CD1c-positive myeloid dendritic cell (primary cell): ENCODE results near the gene TAB2.
"Not testable (repeated sequence)": the region's sequence is repeated elsewhere in the genome, so short reads cannot be mapped to it uniquely, and the experiment has no call there.

Experiments
- DNase-seq: peaks from one replicate; pipeline ENCODE4 v3.0.0-alpha.2; 2016; ENCODE audit errors: extremely low spot score

Gene TAB2

GRCh38 chr6:149332602-149333265 lies 15.2 kb downstream of the TAB2 start:
- no peak for DNase-seq

GRCh38 chr6:149333266-149333620 lies 15.7 kb downstream of the TAB2 start:
- no peak for DNase-seq

DNA sequence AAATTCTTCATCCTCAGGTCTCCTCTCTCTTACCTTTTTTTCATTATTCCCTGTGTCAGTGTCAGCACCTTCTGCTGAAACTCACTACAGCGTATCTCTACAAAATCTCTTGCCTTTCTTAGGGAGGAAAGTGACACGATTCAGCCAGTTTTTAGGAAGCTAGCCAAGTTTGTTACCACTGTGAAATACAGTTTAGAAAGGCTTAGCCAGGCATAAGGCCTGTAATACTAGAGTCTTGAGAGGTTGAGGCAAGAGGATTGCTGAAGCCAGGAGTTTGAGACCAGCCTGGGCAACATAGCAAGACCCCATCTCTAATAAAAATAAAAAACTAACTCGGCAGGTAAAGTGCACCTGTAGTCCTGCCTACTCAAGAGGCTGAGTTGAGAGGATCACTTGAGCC lies 16.7 kb downstream of the TAB2 start:
- DNase-seq = no peak

DNA sequence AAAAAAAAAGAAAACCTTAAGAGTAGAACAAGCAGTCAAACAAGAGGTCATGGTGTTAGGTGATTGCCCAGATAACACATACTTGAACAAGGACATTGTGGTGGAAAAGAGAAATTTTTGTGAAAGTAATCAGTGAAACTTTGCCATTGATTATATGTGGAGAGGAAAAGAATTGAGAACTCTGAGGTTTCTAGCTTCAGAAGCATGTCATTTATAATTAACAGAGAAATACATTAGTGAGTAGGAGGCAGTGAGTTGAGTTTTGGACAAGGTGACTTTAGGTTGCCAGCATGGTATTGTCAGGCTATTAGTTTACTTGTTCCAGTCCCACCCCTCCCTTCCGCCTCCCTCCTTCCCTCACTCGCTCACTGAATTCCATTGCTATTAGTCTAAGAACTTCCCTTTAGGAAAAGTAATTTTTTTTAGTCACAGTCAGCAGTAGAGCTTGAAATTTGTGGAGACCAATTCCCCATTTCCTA lies 17.2 kb downstream of the TAB2 start:
- no peak for DNase-seq

GRCh38 chr6:149335924-149336608 lies 18.6 kb downstream of the TAB2 start:
- DNase-seq = peak; percentile 66

- DNase-seq = no peak
These were observed 19.1 kb downstream of the TAB2 start for GRCh38 chr6:149336609-149336928.

DNA sequence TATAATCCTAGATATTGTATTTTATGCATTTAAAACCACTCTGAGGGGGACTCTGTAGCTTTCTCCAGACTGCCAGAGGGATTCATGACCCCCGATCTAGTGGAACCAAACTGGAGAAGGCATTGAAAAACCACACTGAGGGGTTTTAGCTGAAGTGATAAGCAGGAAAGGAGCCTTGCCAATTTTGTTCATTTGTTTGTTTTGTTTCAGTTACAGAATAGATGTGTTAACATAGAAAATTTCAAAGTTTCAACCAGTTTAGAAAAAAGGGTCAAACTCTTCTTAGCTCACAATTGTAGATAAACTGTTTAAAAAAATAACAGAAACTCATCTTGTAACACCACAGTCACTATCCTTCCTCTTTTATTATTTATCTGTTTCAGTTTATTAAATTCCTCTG lies 19.8 kb downstream of the TAB2 start:
- no peak for DNase-seq

- no peak for DNase-seq
These were observed 22.7 kb downstream of the TAB2 start for GRCh38 chr6:149340200-149340599.

DNA sequence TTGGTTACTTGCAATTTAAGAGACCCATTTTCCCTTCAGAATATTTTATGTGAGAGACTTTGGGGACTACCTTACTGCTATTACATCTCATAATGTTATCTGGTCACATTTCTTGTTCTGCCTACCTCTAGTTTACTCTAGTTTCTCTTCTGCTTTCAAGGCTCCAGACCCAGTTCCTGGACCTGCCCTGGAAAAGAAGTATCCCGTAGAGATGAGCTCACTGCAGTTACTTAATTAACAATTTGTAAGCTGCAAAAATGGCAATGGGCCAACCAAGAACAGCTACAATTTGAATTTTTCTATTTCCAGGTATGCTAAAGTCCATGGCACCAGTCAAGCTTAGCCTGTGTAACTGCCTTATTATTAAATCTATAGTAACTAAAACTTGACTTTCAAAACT lies 25.0 kb downstream of the TAB2 start:
- peak; percentile 69 for DNase-seq

- no peak for DNase-seq
These were observed 26.0 kb downstream of the TAB2 start for GRCh38 chr6:149343501-149343900.

DNA sequence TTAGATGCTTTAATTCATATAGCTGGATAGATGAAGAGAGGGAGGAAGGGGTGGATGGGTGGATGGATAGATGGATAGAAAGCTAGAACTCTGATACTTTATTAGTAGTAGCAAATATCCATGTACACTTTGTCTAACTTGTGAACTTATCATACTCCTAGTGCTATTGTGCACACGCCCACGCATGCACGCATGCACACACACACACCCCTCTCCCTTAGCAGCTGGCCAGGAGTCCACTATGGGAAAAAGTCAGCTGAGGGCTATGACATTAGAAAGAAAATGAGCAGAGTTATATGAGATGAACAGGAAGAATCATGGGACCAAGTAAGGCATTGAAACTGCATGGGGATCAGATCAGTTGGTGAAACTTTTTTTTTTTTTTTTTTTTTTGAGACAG lies 28.6 kb downstream of the TAB2 start:
- no peak for DNase-seq

DNA sequence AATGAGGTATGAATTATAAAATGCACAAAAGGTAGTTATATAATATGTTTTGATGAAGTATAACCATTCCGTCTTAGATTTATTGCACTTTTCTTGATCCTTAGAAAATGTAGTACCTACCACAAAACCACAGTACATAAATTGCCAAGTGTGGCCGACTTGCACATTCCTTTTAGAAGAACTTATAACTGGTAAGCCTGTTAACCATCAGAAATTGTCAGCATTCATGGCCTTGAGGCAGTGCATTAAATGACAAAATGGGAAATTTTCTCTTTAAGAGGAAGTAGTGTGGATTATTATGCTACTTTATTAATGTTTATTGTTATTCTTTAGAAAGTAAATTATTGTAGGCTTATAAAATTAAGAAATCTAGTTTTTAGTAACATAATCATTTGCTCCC lies 29.6 kb downstream of the TAB2 start:
- no peak for DNase-seq

DNA sequence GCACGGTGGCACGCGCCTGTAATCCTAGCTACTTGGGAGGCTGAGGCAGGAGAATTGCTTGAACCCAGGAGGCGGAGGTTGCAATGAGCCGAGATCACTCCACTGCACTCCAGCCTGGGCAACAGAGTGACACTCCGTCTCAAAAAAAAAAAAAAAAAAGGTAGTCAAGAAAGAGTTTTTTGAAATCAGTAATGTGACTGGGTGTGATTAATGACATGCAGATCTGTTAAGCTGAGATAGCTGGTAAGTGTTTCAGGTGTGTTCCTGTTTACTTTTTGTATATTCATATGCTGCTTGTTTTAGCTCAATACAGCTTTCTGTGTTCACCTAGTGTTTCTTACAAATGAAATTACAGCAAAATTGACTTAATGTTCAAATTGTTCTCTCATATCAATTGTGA lies 31.8 kb downstream of the TAB2 start:
- DNase-seq = not testable (repeated sequence)

DNA sequence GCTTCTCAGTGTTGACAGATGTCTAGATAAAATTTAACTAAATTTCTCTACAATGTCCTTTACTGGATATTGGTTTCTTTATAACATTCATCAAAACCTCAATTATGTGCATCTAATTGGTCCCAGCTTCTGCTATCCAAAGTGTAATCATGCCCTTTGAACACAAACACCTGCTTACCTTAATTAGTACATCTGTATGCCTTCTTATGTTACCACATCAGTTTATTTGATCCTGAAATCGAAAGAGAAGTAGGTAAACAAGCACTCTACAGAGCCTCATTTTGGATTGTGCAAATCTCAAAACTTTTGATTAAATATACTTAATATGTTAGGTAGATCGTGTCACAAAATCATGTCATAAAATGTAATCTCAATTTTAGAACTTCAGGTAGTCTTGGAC lies 36.5 kb downstream of the TAB2 start:
- no peak for DNase-seq

DNA sequence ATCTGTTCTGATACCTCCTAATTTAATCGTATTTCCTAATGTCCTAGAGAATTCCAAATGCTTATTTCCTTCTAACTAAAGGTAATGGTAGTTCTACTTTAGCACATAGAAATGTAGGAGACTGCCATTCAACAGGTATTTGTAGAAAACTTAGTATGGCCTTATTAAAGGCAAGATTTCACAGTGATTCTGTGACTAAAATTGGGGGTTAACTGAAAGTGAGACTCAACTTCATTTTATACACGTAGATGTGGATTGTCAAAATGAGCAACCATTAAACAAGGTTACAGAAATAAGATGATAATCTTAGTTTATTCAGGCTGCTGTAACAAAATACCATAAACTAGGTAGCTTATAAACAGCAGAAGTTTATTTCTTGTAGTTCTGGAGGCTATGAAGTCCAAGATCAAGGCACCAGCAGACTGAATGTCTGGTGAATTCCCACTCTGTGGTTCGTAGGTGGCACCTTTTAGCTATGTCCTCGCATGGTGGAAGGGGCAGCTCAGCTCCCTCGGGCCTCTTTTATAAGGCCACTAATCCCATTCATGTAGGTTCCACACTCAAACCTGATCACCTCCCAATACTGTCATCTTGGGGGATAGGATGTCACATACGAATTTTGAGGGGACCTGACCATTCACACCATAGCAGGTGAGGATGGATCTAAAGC lies 38.7 kb downstream of the TAB2 start:
- DNase-seq = no peak

DNA sequence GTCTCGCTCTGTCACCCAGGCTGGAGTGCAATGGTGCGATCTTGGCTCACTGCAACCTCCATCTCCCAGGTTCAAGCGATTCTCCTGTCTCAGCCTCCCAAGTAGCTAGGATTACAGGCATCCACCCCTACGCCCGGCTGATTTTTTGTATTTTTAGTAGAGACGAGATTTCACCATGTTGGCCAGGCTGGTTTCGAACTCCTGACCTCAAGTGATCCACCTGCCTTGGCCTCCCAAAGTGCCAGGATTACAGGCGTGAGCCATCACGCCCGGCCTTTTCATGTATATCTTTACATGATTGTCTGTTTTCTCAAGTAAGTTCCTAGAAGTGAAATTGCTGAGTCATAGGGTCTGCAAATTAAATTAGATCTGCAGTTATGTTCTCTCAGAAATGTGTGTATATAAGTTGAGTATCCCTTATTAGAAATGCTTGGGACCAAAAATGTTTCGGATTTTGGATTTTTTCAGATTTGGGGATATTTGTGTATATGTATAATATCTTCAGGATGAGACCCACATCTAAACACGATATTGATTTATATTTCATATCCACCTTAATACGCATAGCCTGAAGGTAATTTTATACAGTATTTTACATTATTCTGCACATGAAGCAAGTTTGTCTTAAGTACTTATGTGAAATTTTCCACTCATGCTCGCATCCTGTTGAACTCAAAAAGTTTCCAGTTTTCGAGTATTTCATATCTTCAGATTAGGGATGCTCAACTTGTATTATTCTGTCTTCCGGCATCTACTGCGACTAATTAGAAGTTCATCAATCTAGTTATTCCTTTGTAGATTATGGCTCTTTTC lies 40.4 kb downstream of the TAB2 start:
- DNase-seq = no peak

- no peak for DNase-seq
These were observed 41.9 kb downstream of the TAB2 start for GRCh38 chr6:149359440-149359839.

DNA sequence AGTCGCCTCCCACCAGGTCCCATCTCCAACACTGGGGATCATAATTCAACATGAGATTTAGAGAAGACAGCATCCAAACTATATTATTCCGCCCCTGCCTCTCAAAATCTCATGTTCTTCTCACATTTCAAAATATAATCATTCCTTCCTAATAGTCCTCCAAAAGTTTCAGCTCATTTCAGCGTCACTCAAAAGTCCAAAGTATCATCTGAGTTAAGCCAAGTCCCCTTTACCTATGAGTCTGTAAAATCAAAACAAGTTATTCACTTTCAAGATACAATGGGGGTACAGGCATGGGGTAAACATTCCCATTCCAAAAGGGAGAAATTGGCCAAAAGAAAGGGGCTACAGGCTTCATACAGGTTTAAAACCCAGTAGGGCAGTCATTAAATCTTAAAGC lies 43.0 kb downstream of the TAB2 start:
- DNase-seq = no peak

- DNase-seq = no peak
These were observed 44.8 kb downstream of the TAB2 start for GRCh38 chr6:149362289-149362688.

DNA sequence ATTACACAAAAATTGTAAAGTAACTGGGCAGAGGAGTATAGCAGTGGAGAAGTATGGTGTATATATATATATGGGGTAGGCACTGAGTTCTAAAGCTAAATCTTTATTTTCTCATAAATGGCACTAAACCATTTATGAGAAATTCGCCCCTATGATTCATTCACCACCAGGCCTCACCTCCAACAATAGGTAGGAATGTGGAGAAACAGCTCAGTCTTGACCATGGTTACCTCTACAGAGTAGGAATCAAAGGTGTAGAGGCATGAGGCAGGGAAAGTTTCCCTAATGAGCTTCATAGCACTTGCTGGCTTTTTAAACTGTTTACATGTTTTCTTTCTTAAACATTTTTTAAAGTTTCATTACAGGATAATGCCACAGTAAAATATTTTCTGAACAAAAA lies 45.6 kb downstream of the TAB2 start:
- no peak for DNase-seq

DNA sequence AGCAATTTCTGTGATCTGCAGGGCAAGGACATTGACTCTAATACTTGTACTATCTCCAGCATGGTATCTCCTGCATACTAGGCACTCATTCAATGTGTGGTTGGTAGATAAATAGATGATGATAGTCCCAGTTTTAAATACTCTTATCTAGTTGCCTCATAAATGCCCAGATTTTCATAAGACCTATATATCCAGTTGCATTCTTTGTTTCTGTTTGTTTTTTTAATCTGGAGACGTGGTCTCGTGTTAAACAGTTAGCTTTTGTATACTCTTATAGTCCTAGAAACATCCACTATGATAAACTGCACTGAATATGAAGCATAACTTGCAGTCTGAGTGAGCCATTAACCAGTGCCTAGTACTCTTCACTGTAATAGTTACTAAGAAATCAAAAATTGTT lies 47.0 kb downstream of the TAB2 start:
- no peak for DNase-seq

DNA sequence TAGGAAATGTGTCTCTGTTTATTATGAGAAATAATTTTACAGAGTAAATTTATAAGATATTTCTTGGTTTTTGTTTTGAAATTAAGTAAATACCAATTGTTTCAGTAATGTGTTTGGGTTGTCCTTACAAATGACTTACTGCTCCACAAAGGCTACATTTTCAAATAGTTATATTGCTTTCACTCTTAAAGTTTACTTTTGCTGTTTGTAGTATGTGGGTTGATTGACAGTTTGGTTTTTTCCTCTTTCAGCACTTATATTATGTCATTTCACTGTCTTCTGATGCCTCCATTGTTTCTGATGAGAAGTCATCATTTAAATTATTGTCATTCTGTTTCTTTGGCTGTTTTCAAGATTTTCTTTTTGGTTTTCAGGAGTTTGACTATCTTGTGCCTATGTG lies 47.7 kb downstream of the TAB2 start:
- no peak for DNase-seq
